GM04504 (cell line): ENCODE measurements around the gene DAPK3.

Source experiments
- DNase-seq: peaks from one replicate; pipeline ENCODE4 v3.0.0-alpha.2; 2012; ENCODE audit warnings: low read depth

The DAPK3 gene

DNA sequence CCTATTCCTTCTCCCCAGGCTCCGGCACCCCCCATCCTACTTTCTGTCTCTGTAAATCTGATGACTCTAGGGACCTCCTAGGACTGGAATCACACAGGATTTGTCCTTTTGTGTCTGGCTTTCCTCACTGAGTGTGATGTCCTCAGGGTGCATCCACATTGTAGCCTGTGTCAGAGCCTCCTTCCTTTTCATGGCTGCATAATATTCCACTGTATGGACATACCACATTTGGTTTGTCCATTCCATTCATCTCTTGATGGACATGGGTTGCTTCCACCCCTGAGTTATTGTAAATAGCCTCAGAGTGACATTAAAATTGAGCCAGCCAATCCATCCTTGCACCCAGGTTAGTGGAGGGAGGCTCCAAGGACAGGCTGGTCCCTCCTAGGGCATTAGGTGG is 60.8 kb downstream of the DAPK3 start:
- no peak for DNase-seq
